Adrenal gland (tissue), 12 donors: ENCODE data around the gene KDM6A. TPM values are rescaled to one million over a fixed set of nuclear protein-coding genes. Genes with fewer than 3 reads are reported as not detected.

Experiments used
- DNase-seq, 7 donors: peaks; one replicate each; pipeline ENCODE4 v3.0.0-alpha.2; 2019 to 2020
- H3K27ac ChIP-seq, 5 donors: fragments of 200-600 bp; sonication (generic) in 4 of 5; 1 replicate in 3 of 5; 2 replicates in 2 of 5; pipeline versions ENCODE4 v1.5.1 to v1.8.0; 2016 to 2020; ENCODE audit warnings: mild to moderate bottlenecking in 1 of 5
- H3K27me3 ChIP-seq: fragments of 200-600 bp; 2 replicates; pipeline ENCODE4 v1.8.0; 2021
- H3K36me3 ChIP-seq, 2 donors: fragments of 200-600 bp; replicated peaks in 1 of 2; 1 replicate in 1 of 2; 2 replicates in 1 of 2; pipeline versions ENCODE4 v1.5.1 to v1.8.0; 2018 to 2022
- H3K4me1 ChIP-seq, 2 donors: fragments of 200-600 bp; replicated peaks in 1 of 2; 1 replicate in 1 of 2; 2 replicates in 1 of 2; pipeline versions ENCODE4 v1.5.1 to v1.8.0; 2018 to 2021
- H3K4me3 ChIP-seq, 4 donors: fragments of 200-600 bp; sonication (generic) in 3 of 4; one replicate each; pipeline ENCODE4 v1.5.1; 2016 to 2018
- H3K9me3 ChIP-seq, 3 donors: fragments of 200-600 bp; sonication (generic) in 1 of 3; replicated peaks in 1 of 3; 1 replicate in 2 of 3; 2 replicates in 1 of 3; pipeline versions ENCODE4 v1.5.1 to v1.8.0; 2016 to 2021
- POLR2A ChIP-seq, 2 donors: fragments of 450-650 bp; IDR thresholded peaks; one replicate each; pipeline ENCODE4 v1.6.1; 2017; ENCODE audit warnings: antibody characterized with exemption in 2 of 2, mild to moderate bottlenecking in 2 of 2, moderate library complexity in 1 of 2
- WGBS, 4 donors: extraction: QIAGEN DNeasy Blood & Tissue Kit in 2 of 4; methylation state at CpG; one replicate each; pipeline versions ENCODE4 v1.1.5 to v1.1.7; 2013 to 2017; 5-methylcytosine and 5-hydroxymethylcytosine counted together
- intact Hi-C, 2 donors: fragments of 100-400 bp; cut with DNase I; formaldehyde crosslinking; loops; one replicate each; pipeline versions ENCODE4 v1.14.1 to v1.15.0; 2022 to 2023
- polyA plus RNA-seq, 3 donors: library from polyadenylated mRNA; stranded (reverse); fragments of 200-250 nt in 2 of 3; fragments of 350-450 nt in 1 of 3; fragmentation: Illumina TruSeq in 1 of 3; extraction: RNeasy Lipid Tissue Mini Kit (QIAGEN cat#74804) in 1 of 3; gene quantifications; one replicate each; pipeline ENCODE4 v1.2.3, GENCODE V29; 2013 to 2014
- total RNA-seq, 9 donors: library from RNA; depleted of rRNA in 4 of 9; stranded (reverse); fragments of >200 nt in 4 of 9; fragments of 120-200 nt in 1 of 9; fragmentation: NEBNext Ultra II Directional in 1 of 9; extraction: Animal tissue kit (Norgen Biotek cat#: 25700) in 1 of 9; gene quantifications; one replicate each; pipeline versions ENCODE4 v1.1.0 to v1.2.4, GENCODE V29; 2013 to 2023
- TF ChIP-seq, protein P1 (sequence below), 6 experiments: fragments of 450-650 bp in 4 of 6; fragments of 200-600 bp in 2 of 6; sonication (generic) in 1 of 6; IDR thresholded peaks; 1 replicate in 5 of 6; 2 replicates in 1 of 6; pipeline versions ENCODE4 v1.5.1 to v1.8.0; 2016 to 2021; ENCODE audit warnings: antibody characterized with exemption in 6 of 6, mild to moderate bottlenecking in 2 of 6, moderate library complexity in 1 of 6
- donor health status: healthy with polysubstance abuse.
- donor health status: Bipolar disorder and iron deficiency.
- donor health status: DM: yes; HTN: yes; CAD: no.
- donor health status: DM: no; HTN: no; CAD: no.
- donor health status: DM: no; HTN: no; CAD: no.
- donor health status: DM: yes; HTN: yes; CAD: no.

Gene KDM6A
- total and polyA plus RNA-seq, 12 donors = 4.1 to 37.9 (median 21.6) TPM

DNA sequence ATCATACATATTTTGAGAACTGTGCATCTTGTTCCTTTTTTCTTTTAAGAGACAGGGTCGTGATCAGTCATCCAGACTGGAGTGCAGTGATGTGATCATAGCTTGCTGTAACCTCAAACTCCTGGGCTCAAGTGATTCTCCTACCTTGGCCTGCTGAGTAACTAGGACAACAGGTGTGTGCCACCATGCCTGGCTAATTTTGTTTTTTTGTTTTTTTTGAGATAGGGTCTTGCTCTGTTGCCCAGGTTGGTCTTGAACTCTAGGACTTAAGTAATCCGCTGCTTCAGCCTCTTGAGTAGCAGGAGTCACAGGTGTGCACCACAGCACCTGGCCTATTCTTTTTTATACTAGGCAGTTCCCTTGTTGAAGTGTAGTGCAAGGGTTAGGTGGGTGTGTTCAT is 24.6 kb downstream of the KDM6A start:
- intact Hi-C loops = no loop called here
- no peaks in the 10 kb centered on the region for H3K27me3 ChIP-seq
- TF ChIP-seq, protein P1, sequence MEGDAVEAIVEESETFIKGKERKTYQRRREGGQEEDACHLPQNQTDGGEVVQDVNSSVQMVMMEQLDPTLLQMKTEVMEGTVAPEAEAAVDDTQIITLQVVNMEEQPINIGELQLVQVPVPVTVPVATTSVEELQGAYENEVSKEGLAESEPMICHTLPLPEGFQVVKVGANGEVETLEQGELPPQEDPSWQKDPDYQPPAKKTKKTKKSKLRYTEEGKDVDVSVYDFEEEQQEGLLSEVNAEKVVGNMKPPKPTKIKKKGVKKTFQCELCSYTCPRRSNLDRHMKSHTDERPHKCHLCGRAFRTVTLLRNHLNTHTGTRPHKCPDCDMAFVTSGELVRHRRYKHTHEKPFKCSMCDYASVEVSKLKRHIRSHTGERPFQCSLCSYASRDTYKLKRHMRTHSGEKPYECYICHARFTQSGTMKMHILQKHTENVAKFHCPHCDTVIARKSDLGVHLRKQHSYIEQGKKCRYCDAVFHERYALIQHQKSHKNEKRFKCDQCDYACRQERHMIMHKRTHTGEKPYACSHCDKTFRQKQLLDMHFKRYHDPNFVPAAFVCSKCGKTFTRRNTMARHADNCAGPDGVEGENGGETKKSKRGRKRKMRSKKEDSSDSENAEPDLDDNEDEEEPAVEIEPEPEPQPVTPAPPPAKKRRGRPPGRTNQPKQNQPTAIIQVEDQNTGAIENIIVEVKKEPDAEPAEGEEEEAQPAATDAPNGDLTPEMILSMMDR (IDR thresholded peaks at IDR 0.05) = no peak
- TF ChIP-seq POLR2A (IDR thresholded peaks at IDR 0.05) = no peak
- DNase-seq = no peak
- no peaks in the 10 kb centered on the region for H3K36me3 ChIP-seq
- H3K27ac ChIP-seq = no peak overlapping the region
- peaks cover 0 to 14% (median 0%) of the 10 kb centered on the region in 3 donors for H3K9me3 ChIP-seq
- H3K4me3 ChIP-seq = no peak overlapping the region
- 91 to 94% (median 92%) methylated on average over 2 of the region's 2 CpGs for WGBS, 4 donors
- peaks cover 0 to 14% of the 10 kb centered on the region in 2 donors for H3K4me1 ChIP-seq

DNA sequence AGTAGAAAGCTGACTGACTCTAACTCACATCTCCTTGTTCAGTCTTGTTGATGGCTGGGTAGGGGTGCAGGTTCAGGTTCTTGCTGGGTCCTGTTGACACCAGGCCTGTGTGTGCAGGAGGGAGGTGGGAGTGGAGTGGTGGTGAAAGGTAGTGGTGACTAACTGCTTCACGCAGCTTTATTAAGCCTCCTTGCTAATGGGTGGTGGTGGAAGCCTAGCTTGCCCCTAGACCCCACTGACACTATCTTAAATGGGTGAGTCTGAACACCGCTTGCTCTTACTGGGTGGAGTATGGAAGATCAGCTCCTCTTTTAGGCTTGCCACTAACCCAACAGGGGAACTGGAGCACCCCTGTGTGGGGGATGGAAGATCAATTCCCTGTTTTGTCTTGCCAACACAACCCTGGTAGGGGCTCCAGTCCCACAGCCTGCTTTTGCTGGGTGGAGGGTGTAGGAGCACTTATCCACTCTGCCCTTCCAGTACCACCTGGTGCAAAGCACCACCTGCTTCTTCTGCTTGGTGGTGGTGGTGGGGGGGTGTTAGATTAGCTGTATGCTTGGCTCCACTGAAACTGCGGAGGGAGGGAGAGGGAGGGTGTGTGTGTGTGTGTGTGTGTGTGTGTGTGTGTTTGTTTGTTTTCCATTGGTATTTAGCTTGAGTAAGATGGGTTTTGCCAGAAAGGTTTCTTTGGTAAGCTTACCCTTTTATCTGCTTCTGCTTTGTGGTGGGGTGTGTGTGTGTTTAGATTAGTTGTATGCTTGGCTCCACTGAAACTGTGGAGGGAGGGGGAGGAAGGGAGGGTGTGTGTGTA is 25.6 kb downstream of the KDM6A start:
- Histone ChIP-seq H3K27ac (no peak overlapping the region), H3K9me3 (peaks cover 0 to 21% (median 0%) of the 10 kb centered on the region in 3 donors), H3K36me3 (no peaks in the 10 kb centered on the region), H3K4me1 (peaks cover 0 to 15% of the 10 kb centered on the region in 2 donors), H3K4me3 (no peak overlapping the region), H3K27me3 (no peaks in the 10 kb centered on the region)
- DNase-seq = no peak
- intact Hi-C loops = no loop called here
- WGBS, 4 donors = 79 to 97% (median 87%) methylated on average over 3 of the region's 3 CpGs
- TF ChIP-seq, protein P1 (IDR thresholded peaks at IDR 0.05) = no peak
- TF ChIP-seq POLR2A (IDR thresholded peaks at IDR 0.05) = no peak

DNA sequence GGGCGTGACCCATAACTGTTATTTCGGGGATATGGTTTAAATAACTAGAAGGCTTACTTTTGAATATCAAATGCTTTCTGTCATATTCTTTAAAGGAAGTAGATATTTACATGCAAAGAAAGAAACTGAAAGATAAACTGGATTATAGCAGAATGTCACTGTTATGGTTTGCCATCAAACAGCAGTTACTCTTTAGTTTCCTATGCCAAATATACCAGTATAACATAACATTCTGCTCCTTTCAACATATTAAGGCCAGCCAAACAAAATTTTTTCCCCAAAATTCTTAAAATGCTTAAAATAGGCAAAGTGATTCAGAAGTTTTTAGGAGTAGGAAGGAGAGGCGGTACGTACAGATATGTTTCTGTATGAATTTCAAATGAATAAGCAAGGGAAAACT is 27.0 kb downstream of the KDM6A start:
- Histone ChIP-seq H3K9me3 (peaks cover 0 to 21% (median 0%) of the 10 kb centered on the region in 3 donors), H3K4me1 (peaks cover 10 to 29% of the 10 kb centered on the region in 2 donors), H3K4me3 (no peak overlapping the region), H3K27me3 (no peaks in the 10 kb centered on the region), H3K36me3 (no peaks in the 10 kb centered on the region), H3K27ac (no peak overlapping the region)
- DNase-seq = no peak
- intact Hi-C loops = no loop called here
- 64 to 92% (median 77%) methylated on average over 4 of the region's 4 CpGs for WGBS, 4 donors
- TF ChIP-seq, protein P1 (IDR thresholded peaks at IDR 0.05) = no peak
- no peak for TF ChIP-seq POLR2A (IDR thresholded peaks at IDR 0.05)

DNA sequence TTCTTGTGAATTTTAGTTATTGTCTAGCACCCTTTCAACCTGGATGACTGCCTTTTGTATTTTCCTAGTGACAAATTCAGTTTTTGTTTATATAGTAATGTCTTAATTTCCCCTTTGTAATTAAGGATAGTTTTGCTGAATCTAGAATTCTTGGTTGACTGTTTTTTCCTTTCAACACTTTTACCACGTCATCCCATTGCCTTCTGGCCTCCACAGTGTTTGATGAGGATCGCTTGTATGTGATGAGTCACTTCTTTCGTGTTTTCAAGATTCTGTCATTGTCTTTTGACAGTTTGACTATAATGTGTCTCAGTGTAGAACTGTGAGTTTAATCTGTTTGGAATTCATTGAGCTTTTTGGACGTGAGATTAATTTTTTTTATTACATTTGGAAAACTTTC is 30.1 kb downstream of the KDM6A start:
- 52 to 72% (median 63%) methylated on average over 4 of the region's 4 CpGs for WGBS, 4 donors
- no peak for DNase-seq
- Histone ChIP-seq H3K4me1 (peaks cover 13 to 38% of the 10 kb centered on the region in 2 donors), H3K27me3 (no peaks in the 10 kb centered on the region), H3K4me3 (no peak overlapping the region), H3K9me3 (peaks cover 0 to 7% (median 0%) of the 10 kb centered on the region in 3 donors), H3K36me3 (no peaks in the 10 kb centered on the region), H3K27ac (no peak overlapping the region)
- TF ChIP-seq, protein P1 (IDR thresholded peaks at IDR 0.05) = no peak
- intact Hi-C loops = no loop called here
